AG04450 (cell line): ENCODE measurements around the gene FABP7. TPM values are rescaled to one million over a fixed set of nuclear protein-coding genes. Genes with fewer than 3 reads are reported as not detected.

Source experiments
- CTCF ChIA-PET: fragments of 300-600, 350-600 bp; formaldehyde crosslinking; extraction: SDS; loops from one replicate; lab custom pipeline; 2022; ENCODE audit warnings: antibody characterized with exemption, inconsistent platforms; lab: Charles Lee
- POLR2A ChIA-PET: fragments of 350-600 bp; formaldehyde crosslinking; extraction: SDS; loops from one replicate; lab custom pipeline; 2021; ENCODE audit warnings: antibody characterized with exemption, inconsistent platforms; lab: Yijun Ruan, JAX
- DNase-seq: peaks from one replicate; pipeline ENCODE4 v3.0.0-alpha.2; 2011; ENCODE audit warnings: low read depth, low spot score
- H3K27ac ChIP-seq: one replicate; pipeline ENCODE4 v1.5.1; 2012; ENCODE audit warnings: low read depth, low read length, control low read depth
- H3K27me3 ChIP-seq: one replicate; pipeline ENCODE4 v1.6.0; 2012; ENCODE audit warnings: low read length; ENCODE audit not compliant: control insufficient read depth, insufficient read depth
- H3K4me3 ChIP-seq: 2 replicates; pipeline ENCODE4 v1.5.1; 2011; ENCODE audit warnings: mild to moderate bottlenecking, low read depth, low read length, control low read depth
- H3K9me3 ChIP-seq: 2 replicates; pipeline ENCODE4 v1.5.1; 2012; ENCODE audit warnings: low read length; ENCODE audit not compliant: control insufficient read depth, insufficient read depth
- polyA plus RNA-seq: library from polyadenylated mRNA; depleted of rRNA; stranded (reverse); fragments of >200 nt; gene quantifications from 2 replicates; pipeline ENCODE4 v1.2.3, GENCODE V29; 2011
- TF ChIP-seq, protein P1 (sequence below): IDR thresholded peaks from 2 replicates; pipeline ENCODE4 v1.5.1; 2011; ENCODE audit warnings: low read depth, low read length, control low read depth, inconsistent platforms

FABP7 gene
- polyA plus RNA-seq, 1 experiment: not detected

- Histone ChIP-seq H3K9me3 (no peaks in the 10 kb centered on the region), H3K27ac (no peak overlapping the region), H3K4me3 (no peak overlapping the region), H3K27me3 (no peaks in the 10 kb centered on the region)
- POLR2A ChIA-PET: interaction anchor here (1.6 kb wide), 1 partner anchor 10 kb away, joined by 5 read pairs; the partner anchor contains the start of gene SMPDL3A
- DNase-seq: no peak
- CTCF ChIA-PET: interaction anchor here (1.1 to 1.3 kb wide), 2 partner anchors 10 to 48 kb away, joined by 3 to 5 read pairs; partner anchors contain the start of gene SMPDL3A
- TF ChIP-seq, protein P1, sequence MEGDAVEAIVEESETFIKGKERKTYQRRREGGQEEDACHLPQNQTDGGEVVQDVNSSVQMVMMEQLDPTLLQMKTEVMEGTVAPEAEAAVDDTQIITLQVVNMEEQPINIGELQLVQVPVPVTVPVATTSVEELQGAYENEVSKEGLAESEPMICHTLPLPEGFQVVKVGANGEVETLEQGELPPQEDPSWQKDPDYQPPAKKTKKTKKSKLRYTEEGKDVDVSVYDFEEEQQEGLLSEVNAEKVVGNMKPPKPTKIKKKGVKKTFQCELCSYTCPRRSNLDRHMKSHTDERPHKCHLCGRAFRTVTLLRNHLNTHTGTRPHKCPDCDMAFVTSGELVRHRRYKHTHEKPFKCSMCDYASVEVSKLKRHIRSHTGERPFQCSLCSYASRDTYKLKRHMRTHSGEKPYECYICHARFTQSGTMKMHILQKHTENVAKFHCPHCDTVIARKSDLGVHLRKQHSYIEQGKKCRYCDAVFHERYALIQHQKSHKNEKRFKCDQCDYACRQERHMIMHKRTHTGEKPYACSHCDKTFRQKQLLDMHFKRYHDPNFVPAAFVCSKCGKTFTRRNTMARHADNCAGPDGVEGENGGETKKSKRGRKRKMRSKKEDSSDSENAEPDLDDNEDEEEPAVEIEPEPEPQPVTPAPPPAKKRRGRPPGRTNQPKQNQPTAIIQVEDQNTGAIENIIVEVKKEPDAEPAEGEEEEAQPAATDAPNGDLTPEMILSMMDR: no peak
Observed at GRCh38 chr6:122778985-122779661, 393 bp upstream of the FABP7 start.

GRCh38 chr6:122780114-122780513 is 598 bp downstream of the FABP7 start:
- DNase-seq: no peak

DNA sequence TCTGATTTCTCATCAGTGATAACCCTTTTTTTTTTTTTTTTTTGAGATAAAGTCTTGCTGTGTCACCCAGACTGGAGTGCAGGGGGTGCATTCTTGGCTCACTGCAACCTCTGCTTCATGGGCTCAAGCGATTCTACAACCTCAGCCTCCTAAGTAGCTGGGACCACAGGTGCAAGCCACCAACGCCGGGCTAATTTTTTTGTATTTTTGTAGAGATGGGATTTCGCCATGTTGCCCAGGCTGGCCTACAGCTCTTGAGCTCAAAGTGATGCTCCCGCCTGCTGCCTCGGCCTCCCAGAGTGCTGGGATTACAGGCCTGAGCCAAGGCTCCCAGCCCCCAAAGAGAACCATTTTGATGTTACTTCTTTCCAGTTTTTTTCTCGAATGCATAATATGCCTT is 2.2 kb downstream of the FABP7 start:
- ChIA-PET CTCF (interaction anchor here (0.6 to 2.7 kb wide), 2 partner anchors 52 to 57 kb away, joined by 5 to 13 read pairs; no protein-coding TSS in a partner anchor), POLR2A (no interaction called here)
- TF ChIP-seq, protein P1: no peak
- H3K4me3 ChIP-seq: no peak overlapping the region
- H3K9me3 ChIP-seq: no peaks in the 10 kb centered on the region
- no peaks in the 10 kb centered on the region for H3K27me3 ChIP-seq
- no peak for DNase-seq
- H3K27ac ChIP-seq: no peak overlapping the region

More at GRCh38 chr6:122780114-122780513, 598 bp downstream of the FABP7 start:
- Histone ChIP-seq H3K27ac (no peak overlapping the region), H3K4me3 (no peak overlapping the region), H3K27me3 (no peaks in the 10 kb centered on the region), H3K9me3 (no peaks in the 10 kb centered on the region)
- TF ChIP-seq, protein P1: no peak
- CTCF ChIA-PET: interaction anchor here (1.1 to 1.4 kb wide), 3 partner anchors 9 to 59 kb away, joined by 3 to 5 read pairs (median 3); partner anchors contain the start of gene SMPDL3A
- POLR2A ChIA-PET: interaction anchor here (1.6 kb wide), 1 partner anchor 9 kb away, joined by 5 read pairs; the partner anchor contains the start of gene SMPDL3A

GRCh38 chr6:122783401-122783800 is 3.9 kb downstream of the FABP7 start:
- POLR2A ChIA-PET: no interaction called here
- Histone ChIP-seq H3K9me3 (no peaks in the 10 kb centered on the region), H3K27me3 (no peaks in the 10 kb centered on the region), H3K4me3 (no peak overlapping the region), H3K27ac (no peak overlapping the region)
- DNase-seq: no peak
- CTCF ChIA-PET: interaction anchor here (1.2 to 2.7 kb wide), 2 partner anchors 53 to 56 kb away, joined by 3 to 13 read pairs; no protein-coding TSS in a partner anchor
- TF ChIP-seq, protein P1: no peak

DNA sequence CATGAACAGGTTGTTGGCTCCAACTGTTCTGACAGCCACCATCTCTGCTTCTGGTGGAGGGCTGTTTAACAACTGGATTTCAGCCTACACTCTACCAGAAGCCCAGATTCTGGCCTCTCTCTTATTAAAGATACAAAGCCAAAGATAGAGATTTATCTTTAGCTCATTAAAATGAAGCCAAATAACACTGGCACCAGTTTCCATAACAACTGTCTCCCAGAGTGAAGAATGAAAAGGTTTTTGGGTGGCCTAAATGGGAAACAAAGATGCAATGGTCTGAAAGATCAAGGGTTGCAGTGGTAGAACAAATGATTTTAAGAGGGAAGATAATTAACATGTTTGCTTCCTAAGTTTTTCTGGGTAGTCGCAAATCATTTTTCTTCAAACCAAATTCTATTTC is 6.4 kb downstream of the FABP7 start:
- Histone ChIP-seq H3K9me3 (no peaks in the 10 kb centered on the region), H3K4me3 (no peak overlapping the region), H3K27ac (no peak overlapping the region), H3K27me3 (no peaks in the 10 kb centered on the region)
- ChIA-PET POLR2A (no interaction called here), CTCF (interaction anchor here (0.6 to 1.5 kb wide), 2 partner anchors 53 to 296 kb away, joined by 4 to 11 read pairs; no protein-coding TSS in a partner anchor)
- DNase-seq: no peak
- TF ChIP-seq, protein P1: no peak
